Raji (cell line): ENCODE data around the gene OTULINL.

Source experiments
- POLR2A ChIP-seq: IDR thresholded peaks from 2 replicates; pipeline ENCODE4 v1.6.1; 2011; ENCODE audit warnings: low read depth, low read length, control low read depth; ENCODE audit not compliant: insufficient read depth

The OTULINL gene

DNA sequence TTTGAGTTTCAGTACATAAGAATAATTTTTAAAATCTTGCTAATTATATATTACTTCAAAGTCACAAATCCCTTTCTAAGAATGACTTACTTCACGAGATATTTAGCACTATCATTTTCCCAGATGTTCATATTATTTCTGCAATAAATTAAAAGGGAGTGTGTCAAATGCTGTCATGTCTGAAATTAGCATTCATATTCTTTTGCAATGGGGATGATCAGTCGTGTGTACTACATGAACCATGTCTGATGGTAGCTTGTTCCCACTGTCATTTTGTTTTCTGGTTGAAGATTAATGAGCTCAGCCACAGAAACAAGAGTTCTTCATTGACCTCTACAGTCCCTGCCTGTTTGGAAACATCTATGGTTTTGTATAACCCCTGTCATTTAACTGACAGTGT is 30.1 kb downstream of the OTULINL start:
- no peak for TF ChIP-seq POLR2A

DNA sequence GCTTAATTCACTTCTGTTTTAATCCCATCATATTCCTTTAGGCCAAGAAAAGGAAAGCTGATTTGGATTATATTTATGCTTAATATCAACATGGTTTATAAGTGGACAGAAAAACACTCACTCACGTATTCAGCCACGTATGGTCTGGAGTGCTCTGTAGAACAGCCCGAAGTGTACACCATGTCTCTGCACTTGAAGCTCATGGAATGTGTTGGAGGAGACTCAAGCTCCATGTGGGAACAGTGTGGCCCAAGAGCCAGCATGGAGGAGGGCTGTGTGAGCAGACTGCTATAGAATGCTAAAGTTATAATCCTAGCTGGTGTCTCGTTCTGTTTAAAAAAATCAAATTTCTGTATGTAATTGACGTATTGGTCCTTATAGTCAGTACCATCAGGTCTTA is 32.9 kb downstream of the OTULINL start:
- TF ChIP-seq POLR2A = no peak

GRCh38 chr5:14615365-14615764 is 33.8 kb downstream of the OTULINL start:
- TF ChIP-seq POLR2A = no peak

DNA sequence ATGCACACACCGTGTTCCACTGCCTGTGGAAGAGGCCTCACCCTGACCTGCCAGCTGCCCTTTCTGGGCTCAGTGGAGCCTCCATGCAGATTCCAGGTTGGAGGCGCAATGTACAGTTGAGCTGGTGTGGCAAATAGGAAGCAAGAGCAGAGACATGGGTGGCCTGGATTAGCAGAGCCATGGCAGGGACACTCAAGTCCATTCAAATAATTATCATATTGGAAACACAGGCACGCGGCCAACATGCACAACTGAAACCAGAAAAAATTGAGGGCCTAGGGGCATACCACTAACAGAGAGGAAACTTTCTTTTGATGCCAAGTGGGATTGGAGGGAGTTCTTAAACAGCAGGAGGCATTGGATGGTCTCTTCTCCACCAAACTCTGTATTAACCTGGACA is 35.8 kb downstream of the OTULINL start:
- TF ChIP-seq POLR2A = no peak

DNA sequence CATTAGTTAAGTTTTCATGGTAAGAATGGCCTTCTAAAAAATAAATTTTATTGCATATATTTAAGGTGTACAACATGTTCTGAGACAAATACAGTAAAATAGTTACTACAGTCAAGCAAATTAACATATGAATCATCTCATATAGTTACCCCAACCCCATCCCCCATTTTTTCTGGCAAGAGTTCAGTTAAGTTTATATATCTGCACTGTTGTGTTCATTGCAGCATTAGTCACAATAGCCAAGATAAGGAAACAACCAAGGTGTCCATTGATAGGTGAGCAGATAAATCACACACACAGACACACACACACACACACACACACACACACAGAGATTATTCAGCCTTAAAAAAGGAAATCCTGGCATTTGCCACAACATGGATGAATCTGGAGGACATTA is 45.7 kb downstream of the OTULINL start:
- no peak for TF ChIP-seq POLR2A

DNA sequence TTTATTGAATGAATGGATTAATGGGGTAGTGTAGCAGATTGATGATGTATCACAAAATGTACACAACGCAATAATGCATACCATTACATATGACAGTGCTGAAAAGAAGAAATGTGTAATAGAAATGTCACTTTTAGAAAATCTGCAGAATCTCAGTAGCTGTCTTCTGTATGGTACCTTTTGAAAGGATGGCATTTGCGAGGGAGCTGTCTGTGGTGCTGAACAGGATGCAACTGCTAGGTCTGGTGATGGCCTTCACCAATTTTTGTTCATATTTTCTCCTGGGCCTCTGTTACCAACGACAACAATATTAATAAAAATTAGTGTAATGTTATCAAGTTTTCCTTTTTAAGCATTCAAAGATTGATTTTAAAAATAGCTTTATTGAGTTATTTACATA is 46.8 kb downstream of the OTULINL start:
- TF ChIP-seq POLR2A = no peak

GRCh38 chr5:14630671-14631070 is 49.1 kb downstream of the OTULINL start:
- no peak for TF ChIP-seq POLR2A

- TF ChIP-seq POLR2A = no peak
Observed at GRCh38 chr5:14635656-14636055, 54.1 kb downstream of the OTULINL start.

GRCh38 chr5:14640765-14641164 is 59.2 kb downstream of the OTULINL start:
- no peak for TF ChIP-seq POLR2A

DNA sequence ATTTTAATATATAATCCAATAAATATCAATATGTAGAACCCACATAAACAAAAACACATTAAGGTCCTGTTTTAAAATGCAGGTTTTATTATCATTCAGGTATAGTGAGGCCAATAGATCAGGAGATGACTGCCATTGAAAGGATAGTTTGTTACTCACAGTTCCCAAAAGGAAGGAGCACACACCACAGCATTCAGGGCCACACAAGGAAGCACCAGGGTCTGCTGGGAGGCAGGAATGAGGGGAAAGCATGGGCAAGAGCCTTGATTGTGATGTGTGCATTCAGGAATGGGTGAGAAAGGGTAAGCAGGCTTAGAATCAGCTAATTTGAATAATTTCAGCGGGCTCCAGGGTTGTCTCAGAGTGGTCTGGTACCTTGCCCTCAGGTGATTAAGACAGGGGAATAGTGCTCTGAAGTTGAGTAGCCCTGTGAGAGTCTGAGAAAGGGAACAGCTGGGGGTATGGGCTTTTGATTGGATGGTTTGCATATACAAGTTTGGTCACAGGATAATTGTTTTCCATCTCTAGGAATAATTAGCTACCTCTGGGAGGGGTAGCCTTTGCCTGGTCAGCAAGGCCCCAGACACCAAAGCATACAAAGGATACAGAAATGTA is 63.1 kb downstream of the OTULINL start:
- no peak for TF ChIP-seq POLR2A

DNA sequence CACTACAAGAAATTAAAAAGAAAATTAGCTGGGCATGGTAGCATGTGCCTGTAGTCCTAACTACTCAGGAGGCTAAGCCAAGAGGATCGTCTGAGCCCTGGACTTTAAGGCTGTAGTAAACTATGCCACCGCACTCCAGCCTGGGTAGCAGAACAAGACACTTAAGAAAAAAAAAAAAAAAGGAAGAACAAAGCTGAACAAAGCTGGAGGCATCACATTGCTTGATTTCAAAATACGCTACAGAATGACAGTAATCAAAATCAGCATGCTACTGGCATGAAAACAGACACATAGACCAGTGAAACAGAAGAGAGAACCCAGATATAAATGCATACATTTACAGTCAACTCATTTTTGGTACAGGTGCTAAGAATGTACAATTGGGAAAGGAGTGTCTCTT is 68.5 kb downstream of the OTULINL start:
- TF ChIP-seq POLR2A = no peak

DNA sequence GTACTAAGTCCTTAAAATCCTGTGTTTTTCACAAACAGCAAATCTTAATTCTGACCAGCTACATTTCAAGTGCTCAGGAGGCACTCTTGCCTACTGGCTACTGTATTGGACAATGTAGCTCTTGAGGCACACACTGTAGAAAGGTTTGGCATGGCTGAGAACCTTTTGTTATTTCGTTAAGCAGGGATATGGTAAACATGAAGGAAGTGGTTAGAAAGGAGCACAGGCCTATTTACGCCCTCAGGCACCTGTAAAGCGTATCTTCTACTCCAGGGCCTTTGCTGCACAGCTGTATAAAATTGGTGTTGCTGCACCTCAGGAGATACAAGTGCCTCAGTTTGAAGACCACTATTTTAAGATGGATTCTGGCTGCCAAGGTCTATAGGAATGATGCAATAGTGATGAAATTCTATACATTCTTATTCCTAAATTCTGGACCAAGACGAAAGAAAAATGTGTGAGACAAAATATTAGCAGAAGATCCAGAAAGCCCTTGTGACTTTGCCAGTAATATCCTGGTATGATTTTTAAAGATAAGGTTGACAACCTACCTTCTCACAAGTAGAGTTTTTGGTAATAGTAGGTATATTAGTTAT is 73.7 kb downstream of the OTULINL start:
- no peak for TF ChIP-seq POLR2A

DNA sequence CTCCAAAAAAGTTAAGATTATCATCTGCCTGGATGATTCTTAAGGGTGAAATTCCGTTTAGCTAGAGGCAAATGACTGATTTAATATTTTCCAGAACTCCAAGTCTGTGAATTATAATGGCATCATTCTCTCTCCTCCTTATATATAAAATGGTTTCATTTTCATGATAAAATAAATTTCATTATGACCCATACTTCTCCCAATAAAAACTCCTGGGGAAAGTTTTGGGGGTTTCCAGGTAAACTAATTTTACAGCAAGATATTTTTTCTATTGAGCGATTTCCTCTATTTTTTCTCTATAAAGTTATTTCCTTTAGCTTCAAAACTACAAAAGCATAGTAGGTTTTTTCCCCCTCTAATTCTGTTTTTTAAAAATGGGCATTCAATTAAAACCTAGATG is 75.3 kb downstream of the OTULINL start:
- TF ChIP-seq POLR2A = no peak

- no peak for TF ChIP-seq POLR2A
Observed at GRCh38 chr5:14659821-14660607, 78.4 kb downstream of the OTULINL start.

DNA sequence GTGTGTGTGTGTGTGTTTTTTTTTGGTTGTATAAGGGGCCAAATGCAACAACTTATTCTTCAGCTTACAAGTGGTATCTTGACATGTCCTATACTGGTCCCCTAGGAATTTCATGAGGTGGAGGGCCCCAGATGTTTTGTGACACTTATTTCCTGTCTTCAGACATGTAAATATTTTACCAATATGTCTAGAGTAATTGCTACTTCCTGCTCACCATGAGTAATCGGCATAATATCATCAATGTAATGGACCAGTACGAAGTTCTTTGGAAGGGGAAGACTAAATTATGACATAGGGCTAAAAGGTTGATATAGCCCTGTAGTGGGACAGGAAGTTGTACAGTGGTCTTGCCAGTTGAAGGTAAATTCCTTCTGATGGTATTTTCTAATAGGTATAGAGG is 79.2 kb downstream of the OTULINL start:
- no peak; the same call in 1 of the 2 replicates for TF ChIP-seq POLR2A
